Measurements from ENCODE around the gene RASA2. TPM values are rescaled to one million over a fixed set of nuclear protein-coding genes. Genes with fewer than 3 reads are reported as not detected.

The RASA2 gene
- total RNA-seq, 4 donors from 2014 or later, result 12.0 to 45.5 (median 23.3) TPM

DNA sequence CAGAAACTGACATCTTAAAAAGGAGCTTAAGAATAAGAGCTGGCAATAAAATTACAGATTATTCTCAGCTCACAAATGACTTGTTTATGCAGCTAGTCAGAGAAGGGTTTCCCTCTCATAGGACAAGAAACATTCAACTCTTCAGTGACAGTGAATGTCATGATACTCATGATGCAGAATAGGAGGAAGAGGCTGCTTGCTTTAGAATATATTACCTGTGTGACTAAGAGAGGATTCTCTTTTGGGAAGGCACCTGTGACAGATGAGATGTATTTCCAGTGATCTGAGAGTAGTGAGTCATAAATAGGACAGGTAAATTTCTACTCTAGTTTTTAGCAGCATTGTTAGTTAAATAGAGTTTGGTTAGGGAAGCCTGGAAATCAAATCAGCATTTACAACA is 39.9 kb downstream of the RASA2 start:
- no peak for TF ChIP-seq POLR2A (IDR thresholded peaks at IDR 0.05)
- TF ChIP-seq, protein P1, sequence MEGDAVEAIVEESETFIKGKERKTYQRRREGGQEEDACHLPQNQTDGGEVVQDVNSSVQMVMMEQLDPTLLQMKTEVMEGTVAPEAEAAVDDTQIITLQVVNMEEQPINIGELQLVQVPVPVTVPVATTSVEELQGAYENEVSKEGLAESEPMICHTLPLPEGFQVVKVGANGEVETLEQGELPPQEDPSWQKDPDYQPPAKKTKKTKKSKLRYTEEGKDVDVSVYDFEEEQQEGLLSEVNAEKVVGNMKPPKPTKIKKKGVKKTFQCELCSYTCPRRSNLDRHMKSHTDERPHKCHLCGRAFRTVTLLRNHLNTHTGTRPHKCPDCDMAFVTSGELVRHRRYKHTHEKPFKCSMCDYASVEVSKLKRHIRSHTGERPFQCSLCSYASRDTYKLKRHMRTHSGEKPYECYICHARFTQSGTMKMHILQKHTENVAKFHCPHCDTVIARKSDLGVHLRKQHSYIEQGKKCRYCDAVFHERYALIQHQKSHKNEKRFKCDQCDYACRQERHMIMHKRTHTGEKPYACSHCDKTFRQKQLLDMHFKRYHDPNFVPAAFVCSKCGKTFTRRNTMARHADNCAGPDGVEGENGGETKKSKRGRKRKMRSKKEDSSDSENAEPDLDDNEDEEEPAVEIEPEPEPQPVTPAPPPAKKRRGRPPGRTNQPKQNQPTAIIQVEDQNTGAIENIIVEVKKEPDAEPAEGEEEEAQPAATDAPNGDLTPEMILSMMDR (IDR thresholded peaks at IDR 0.05), result no peak
- no peaks in the 10 kb centered on the region for H3K9me3 ChIP-seq
- no peak overlapping the region for H3K27ac ChIP-seq
- DNase-seq, result no peak
- no peaks in the 10 kb centered on the region for H3K27me3 ChIP-seq
- intact Hi-C loops (cut with DNase I), result no loop called here
- H3K4me3 ChIP-seq (replicated peaks in 1 of 3), result no peak overlapping the region
- no peaks in the 10 kb centered on the region for H3K36me3 ChIP-seq
- peaks cover 4 to 6% of the 10 kb centered on the region in 2 donors for H3K4me1 ChIP-seq

DNA sequence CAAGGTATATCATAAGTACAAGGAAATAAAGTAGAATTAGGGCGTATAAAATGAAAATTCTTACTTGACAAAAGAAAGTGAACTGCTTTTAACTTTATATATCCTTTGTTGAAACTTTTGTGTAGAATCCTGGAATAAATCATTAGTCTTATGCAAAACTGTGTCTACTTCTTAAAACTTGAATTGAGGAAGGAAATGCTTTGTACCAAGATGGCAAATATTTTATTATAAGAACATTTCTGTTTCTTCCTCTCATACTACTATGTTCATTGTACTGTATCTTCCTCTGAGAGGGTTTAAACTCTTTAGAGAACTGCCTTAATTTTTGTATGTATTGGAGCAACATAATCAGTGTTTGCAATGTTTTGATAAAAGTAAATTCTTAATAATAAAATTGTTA is 42.0 kb downstream of the RASA2 start:
- 90 to 93% methylated on average over 1 of the region's 1 CpG for WGBS, 2 donors

DNA sequence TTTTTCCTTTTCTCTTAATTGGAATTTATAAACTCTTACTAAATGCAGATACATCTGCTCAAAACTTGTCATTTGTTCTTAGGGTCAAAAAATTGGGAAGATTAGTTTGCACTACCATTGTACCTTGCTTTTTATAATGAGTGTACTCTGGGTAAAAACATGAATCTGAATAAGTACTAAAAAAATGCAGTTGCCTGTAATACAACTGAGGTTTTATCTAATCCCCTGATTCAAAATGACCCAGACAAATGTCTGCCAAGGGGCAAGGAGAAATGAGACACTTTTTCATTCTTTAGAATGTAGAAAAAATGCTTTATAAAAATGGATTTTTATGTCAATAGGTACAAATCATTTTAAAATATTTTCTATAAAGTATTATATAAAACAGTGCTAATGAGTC is 42.4 kb downstream of the RASA2 start:
- DNase-seq, result no peak
- H3K27me3 ChIP-seq, result no peaks in the 10 kb centered on the region
- H3K36me3 ChIP-seq, result no peaks in the 10 kb centered on the region
- H3K4me1 ChIP-seq, result peaks cover 4 to 6% of the 10 kb centered on the region in 2 donors
- no peaks in the 10 kb centered on the region for H3K9me3 ChIP-seq
- H3K4me3 ChIP-seq (replicated peaks in 1 of 3), result no peak overlapping the region
- intact Hi-C loops (cut with DNase I), result no loop called here
- no peak overlapping the region for H3K27ac ChIP-seq
- TF ChIP-seq POLR2A (IDR thresholded peaks at IDR 0.05), result no peak
- TF ChIP-seq, protein P1 (IDR thresholded peaks at IDR 0.05), result no peak

More for the DNA sequence above, 42.0 kb downstream of the RASA2 start:
- Histone ChIP-seq H3K9me3 (no peaks in the 10 kb centered on the region), H3K27me3 (no peaks in the 10 kb centered on the region), H3K36me3 (no peaks in the 10 kb centered on the region), H3K27ac (no peak overlapping the region), H3K4me1 (peaks cover 4 to 6% of the 10 kb centered on the region in 2 donors), H3K4me3 (replicated peaks in 1 of 3) (no peak overlapping the region)
- no peak for TF ChIP-seq POLR2A (IDR thresholded peaks at IDR 0.05)
- TF ChIP-seq, protein P1 (IDR thresholded peaks at IDR 0.05), result no peak
- intact Hi-C loops (cut with DNase I), result no loop called here
- no peak for DNase-seq

DNA sequence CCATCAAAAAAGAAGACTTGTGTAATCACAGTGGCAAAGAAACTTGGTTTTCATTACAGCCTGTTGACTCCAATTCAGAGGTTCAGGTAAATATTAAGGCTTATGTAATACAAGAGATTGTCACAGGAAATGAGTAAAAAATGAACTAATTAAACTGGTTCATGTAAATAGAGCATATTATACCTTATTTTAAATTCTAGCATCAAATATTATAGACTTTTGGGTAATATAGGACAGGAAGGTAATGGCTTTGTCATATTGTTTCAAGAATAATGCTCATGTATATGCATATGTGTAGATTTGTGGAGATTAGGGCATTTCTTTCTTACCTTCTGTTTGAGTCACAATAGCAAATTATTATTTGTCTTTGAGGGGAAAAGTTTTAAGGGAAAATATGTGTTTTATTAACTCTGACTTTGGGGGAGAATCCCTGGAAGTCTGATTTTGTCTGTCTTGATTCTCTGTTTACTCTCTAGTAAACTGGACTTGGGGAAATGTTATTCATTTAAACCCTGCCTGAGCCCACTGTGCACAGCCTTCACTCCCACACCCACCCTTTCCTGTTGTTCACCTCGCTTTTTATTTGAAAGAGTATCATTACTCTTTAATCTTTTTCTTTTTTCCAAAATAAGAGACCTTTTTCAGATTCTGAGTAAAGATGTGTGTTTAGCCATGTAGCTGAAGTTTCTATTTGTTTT is 43.0 kb downstream of the RASA2 start:
- TF ChIP-seq, protein P1 (IDR thresholded peaks at IDR 0.05), result no peak
- no peak for TF ChIP-seq POLR2A (IDR thresholded peaks at IDR 0.05)
- no peak overlapping the region for H3K4me3 ChIP-seq (replicated peaks in 1 of 3)
- intact Hi-C loops (cut with DNase I), result no loop called here
- peak overlapping the region in 1 of 3 donors; percentile 11 for H3K27ac ChIP-seq
- DNase-seq, result no peak
- no peaks in the 10 kb centered on the region for H3K36me3 ChIP-seq
- no peaks in the 10 kb centered on the region for H3K27me3 ChIP-seq
- peaks cover 4 to 6% of the 10 kb centered on the region in 2 donors for H3K4me1 ChIP-seq
- no peaks in the 10 kb centered on the region for H3K9me3 ChIP-seq
- 54 to 68% methylated on average over 1 of the region's 1 CpG for WGBS, 2 donors

DNA sequence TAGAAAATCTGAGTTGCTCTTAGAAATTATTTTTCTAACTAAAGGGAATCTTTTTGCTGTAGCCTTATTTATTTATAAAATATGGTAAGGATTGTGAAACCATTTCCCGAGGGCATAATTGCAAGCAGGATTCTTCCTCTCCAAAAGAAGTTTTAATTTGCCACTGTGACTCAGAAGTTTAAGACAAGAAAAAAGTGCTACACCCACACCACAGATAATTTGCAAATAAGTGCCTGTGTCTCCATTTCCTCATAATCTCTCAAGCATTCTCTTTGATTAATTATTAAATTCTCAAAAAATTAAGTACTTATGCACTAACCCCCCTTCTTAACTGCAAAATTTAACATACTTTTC is 43.6 kb downstream of the RASA2 start:
- TF ChIP-seq, protein P1 (IDR thresholded peaks at IDR 0.05), result no peak
- no peak for TF ChIP-seq POLR2A (IDR thresholded peaks at IDR 0.05)
- no peak overlapping the region for H3K4me3 ChIP-seq (replicated peaks in 1 of 3)

More for the DNA sequence above, 43.6 kb downstream of the RASA2 start:
- intact Hi-C loops (cut with DNase I), result no loop called here
- H3K4me1 ChIP-seq, result peaks cover 4 to 6% of the 10 kb centered on the region in 2 donors
- DNase-seq, result no peak
- H3K27me3 ChIP-seq, result no peaks in the 10 kb centered on the region
- peak overlapping the region in 1 of 3 donors; percentile 11 for H3K27ac ChIP-seq
- 62 to 63% methylated on average over 1 of the region's 1 CpG for WGBS, 2 donors
- no peaks in the 10 kb centered on the region for H3K9me3 ChIP-seq
- H3K36me3 ChIP-seq, result peaks cover 0 to under 1% of the 10 kb centered on the region in 2 donors
